Mammary epithelial cell (primary cell): Measurements from ENCODE around the gene CHRNE.

Experiments used
- EZH2 ChIP-seq: IDR thresholded peaks from 2 replicates; pipeline ENCODE4 v1.6.1; 2012; ENCODE audit warnings: low read length, inconsistent platforms, borderline replicate concordance
- TF ChIP-seq, protein P1 (sequence below), 2 donors: IDR thresholded peaks in 1 of 2; conservative IDR thresholded peaks in 1 of 2; 2 replicates each; pipeline ENCODE4 v1.5.1; 2011 to 2012; ENCODE audit warnings: inconsistent platforms in 2 of 2, low read length in 2 of 2, mild to moderate bottlenecking in 2 of 2, control low read depth in 1 of 2, low read depth in 1 of 2; ENCODE audit not compliant: insufficient read depth in 1 of 2; ENCODE audit errors: extremely low read depth in 1 of 2

DNA sequence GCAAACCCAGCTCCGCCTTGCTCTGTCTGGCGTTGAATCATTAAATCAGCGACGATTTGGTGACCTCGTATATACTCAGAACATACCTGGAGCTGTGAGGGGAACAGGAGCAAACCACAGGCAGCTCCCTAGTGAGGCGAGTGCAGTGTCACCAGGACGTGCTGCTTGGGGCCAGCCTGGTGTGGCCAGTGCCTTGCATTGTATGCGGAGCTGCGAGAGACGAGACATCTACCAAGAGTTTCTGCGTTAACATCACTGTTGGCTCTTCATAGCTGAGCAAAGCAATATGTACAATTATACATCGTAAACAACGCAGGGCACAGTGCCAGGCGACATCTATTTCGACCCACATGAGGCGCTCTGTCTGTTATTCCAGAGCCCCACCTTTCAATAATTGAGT is 41.8 kb downstream of the CHRNE start:
- TF ChIP-seq, protein P1, sequence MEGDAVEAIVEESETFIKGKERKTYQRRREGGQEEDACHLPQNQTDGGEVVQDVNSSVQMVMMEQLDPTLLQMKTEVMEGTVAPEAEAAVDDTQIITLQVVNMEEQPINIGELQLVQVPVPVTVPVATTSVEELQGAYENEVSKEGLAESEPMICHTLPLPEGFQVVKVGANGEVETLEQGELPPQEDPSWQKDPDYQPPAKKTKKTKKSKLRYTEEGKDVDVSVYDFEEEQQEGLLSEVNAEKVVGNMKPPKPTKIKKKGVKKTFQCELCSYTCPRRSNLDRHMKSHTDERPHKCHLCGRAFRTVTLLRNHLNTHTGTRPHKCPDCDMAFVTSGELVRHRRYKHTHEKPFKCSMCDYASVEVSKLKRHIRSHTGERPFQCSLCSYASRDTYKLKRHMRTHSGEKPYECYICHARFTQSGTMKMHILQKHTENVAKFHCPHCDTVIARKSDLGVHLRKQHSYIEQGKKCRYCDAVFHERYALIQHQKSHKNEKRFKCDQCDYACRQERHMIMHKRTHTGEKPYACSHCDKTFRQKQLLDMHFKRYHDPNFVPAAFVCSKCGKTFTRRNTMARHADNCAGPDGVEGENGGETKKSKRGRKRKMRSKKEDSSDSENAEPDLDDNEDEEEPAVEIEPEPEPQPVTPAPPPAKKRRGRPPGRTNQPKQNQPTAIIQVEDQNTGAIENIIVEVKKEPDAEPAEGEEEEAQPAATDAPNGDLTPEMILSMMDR (conservative IDR thresholded peaks at IDR 0.05 in 1 of 2, IDR thresholded peaks at IDR 0.05 in 1 of 2; ENCODE audit: extremely low read depth in 1 of 2, insufficient read depth in 1 of 2, low read depth in 1 of 2, low read length in 2 of 2) = no peak
- no peak for TF ChIP-seq EZH2
